IPS-NIHi11 (cell line): ENCODE measurements around the gene KDF1.
A peak's percentile ranks its signal among the peaks of the same experiment; 100 is the strongest.
"Not testable (repeated sequence)": the region's sequence is repeated elsewhere in the genome, so short reads cannot be mapped to it uniquely, and the experiment has no call there.

Experiments
- DNase-seq: peaks from one replicate; pipeline ENCODE4 v3.0.0; 2012; ENCODE audit warnings: mixed read lengths, low spot score

Gene KDF1

DNA sequence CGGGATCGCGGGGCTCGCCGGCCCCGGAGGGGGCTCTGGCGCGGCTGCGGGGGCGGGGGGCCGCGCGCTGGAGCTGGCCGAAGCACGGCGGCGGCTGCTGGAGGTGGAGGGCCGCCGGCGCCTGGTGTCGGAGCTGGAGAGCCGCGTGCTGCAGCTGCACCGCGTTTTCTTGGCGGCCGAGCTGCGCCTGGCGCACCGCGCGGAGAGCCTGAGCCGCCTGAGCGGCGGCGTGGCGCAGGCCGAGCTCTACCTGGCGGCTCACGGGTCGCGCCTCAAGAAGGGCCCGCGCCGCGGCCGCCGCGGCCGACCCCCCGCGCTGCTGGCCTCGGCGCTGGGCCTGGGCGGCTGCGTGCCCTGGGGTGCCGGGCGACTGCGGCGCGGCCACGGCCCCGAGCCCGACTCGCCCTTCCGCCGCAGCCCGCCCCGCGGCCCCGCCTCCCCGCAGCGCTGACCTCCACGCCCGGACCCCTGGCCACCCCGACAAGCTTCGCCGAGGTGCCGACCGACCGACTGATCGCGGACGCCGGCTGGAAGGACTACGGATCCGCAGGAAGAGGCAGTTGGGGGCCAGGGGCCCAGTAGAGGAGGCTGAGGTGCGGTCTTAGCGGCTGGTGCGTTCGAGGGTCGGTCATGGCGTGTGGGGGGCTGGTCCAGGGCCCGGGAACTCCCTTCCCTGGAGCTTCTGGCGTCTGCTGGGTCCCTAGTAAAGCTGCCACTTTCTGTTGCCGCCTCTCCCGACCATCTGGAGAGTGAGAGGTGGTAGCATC is 33.9 kb upstream of the KDF1 start:
- DNase-seq, result peak; percentile 43

DNA sequence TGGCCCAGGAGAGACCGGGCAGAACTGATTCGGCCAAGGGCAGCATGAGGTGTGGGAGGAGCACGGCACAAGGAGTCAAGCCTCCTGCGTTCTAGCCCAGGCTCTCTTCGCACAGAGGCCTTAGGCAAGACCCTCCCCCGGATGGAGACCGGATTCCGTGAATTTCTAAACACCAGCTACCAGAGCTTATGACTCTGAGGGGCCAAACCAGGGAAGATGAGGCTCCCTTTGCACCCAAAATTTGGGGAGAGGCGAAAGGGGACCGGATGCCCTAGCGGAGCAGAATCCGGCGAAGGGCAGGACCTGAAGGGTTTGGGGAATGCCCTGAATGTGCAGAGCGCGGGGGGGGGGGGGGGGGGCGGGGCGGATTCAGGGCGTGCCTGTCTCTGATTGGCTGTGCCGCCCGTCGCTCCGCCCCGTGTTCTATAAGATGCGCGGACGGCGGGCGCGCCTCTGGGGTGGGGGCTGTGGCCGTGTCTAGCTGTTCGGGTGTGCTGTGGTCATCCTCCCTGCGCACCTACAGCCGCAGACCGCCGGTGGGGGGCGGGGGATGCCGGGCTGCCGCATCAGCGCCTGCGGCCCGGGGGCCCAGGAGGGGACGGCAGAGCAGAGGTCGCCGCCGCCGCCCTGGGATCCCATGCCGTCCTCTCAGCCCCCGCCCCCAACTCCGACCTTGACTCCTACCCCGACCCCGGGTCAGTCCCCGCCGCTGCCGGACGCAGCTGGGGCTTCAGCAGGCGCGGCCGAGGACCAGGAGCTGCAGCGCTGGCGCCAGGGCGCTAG is 33.2 kb upstream of the KDF1 start, which contains the start of gene TRNP1:
TSS of gene TRNP1 (plus strand) at position 456 of the 783 bp plus-strand sequence. CDS start at position 551, 95 bp downstream.
- DNase-seq, result peak; percentile 94

DNA sequence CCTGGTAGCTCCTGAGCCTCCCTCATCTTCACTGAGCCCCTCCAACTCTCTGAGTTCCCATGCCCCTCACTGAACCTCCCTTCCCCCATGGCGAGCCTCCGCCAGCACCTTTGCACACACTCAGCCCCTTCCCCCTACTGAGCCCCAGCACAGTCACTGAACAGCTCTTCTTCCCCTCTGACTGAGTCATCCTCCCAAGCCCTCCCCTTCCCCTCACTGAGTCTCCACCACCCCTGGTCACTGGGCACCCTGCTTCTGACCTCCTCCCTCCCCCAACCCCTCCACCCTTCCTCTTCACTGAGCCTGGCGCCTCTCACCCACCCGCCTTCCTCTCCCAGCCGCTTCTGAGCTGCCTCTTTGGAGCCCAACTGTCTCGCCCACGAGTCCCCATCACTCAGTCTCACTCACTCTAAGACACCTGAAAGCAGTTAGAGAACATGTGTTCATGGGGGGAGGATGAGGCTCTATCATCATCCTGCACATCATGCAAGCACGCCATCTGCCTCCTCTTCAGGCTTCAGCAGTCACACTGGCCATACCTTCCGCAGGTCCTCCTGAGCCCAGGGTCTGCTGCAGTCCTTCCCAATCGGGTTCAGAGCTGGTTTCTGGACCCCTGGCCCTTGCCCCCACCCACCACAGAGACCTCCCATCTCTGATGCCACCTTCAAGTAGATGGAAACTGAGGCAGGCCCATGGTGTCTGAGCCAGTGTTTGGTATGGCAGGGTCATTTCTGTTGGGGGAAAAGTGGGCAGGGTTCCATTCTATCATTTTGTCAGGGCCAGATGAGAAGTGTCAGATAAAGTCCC is 31.2 kb upstream of the KDF1 start:
- DNase-seq, result no peak

DNA sequence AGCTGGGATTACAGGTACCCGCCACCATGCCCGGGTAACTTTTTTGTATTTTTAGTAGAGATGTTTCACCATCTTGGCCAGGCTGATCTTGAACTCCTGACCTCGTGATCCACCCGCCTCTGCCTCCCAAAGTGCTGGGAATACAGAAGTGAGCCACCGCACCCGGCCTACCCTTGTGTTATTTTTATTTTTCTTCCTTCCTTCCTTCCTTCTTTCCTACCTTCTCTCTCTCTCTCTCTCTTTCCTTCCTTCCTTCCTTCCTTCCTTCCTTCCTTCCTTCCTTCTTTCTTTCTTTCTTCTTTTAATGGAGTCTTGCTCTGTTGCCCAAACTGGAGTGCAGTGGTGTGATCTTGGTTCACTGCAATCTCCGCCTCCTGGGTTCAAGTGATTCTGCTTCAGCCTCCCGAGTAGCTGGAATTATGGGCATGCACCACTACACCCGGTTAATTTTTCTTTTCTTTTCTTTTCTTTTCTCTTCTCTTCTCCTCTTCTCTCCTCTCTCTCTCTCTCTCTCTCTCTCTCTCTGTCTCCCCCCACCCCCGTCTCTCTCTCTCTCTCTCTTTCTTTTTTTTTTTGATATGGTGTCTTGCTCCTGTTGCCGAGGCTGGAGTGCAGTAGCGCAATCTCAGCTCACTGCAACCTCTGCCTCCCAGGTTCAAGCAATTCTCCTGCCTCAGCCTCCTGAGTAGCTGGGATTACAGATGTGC is 29.3 kb upstream of the KDF1 start:
- not testable (repeated sequence) for DNase-seq

DNA sequence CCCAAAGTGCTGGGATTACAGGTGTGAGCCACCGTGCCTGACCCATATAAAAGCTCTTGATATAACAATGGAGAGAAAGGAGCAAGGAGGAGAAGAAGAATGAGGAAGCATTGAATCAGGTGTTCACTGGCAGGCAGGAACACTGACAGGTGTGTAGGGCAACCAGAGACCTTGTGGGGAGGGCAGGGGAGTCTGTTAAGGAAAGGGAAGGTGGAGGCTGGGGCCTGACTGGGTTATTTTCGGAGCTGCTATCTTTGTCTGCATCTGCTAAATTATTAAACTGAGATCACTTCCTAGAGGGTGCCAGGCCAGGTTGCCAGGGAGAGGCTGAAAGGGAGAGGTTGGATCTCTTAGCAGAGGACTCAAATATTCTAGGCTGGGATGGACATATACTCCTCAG is 26.4 kb upstream of the KDF1 start:
- no peak for DNase-seq

DNA sequence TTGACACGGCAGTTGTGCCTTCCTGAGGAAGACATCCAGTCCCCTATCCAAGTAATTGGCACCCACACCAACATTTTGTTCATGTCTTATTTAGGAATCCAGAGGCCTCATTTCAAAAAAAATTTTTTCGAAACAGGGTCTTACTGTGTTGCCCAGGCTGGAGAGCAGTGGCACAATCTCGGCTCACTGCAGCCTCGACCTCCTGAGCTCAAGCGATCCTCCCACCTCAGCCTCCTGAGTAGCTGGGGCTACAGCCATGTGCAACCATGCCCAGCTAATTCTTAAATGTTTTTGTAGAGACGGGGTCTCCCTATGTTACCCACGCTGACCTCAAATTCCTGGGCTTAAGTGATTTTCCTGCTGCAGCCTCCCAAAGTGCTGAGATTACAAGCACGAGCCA is 24.0 kb upstream of the KDF1 start:
- no peak for DNase-seq

DNA sequence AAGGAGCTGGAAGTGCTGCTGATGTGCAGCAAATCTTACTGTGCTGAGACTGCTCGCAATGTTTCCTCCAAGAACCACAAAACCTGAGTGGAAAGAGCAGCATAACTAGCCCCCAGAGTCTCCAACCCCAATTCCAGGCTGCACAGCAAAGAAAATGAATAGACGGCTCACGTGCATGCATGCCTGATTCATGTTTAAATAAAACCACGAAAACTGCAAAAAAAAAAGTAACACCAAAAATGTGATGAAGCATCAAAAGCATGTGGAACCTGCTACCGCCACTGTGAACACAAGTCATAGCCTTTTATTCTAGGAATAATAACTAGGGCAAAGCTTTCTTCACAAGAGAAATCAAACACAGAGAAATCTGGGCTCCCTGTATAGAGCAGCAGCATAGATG is 23.6 kb upstream of the KDF1 start:
- no peak for DNase-seq

DNA sequence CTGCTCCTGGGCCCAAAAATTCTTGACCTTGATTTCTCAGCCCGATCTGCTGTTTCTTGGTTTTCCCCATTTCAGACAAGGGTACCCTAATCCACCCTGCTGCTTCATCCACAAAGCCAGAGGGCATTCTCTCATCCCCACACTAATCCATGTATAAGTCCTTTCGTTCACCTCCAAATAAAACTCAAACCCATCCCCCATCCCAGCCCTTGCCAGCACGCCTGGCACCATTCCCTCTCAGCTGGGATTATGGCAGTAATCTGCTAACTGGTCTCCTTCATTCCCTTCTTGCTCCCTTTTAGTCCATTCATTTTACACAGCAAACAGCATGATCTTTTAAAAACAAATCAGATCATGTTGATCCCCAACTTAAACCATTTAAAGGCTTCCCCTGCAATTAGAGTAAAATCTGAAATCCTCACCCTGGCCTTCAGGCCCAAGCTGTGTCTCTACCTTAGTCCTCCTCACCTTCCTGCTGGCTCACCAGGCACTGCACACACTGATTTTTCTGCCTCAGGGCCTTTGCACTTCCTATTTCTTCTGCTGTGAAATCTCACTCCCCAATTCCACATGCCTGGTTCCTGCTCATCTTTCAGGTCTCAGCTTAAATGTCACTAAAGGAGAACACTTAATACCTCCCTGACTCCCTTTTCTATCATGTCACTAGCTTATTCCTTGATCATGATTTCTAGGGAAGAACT is 21.0 kb upstream of the KDF1 start:
- DNase-seq, result no peak

DNA sequence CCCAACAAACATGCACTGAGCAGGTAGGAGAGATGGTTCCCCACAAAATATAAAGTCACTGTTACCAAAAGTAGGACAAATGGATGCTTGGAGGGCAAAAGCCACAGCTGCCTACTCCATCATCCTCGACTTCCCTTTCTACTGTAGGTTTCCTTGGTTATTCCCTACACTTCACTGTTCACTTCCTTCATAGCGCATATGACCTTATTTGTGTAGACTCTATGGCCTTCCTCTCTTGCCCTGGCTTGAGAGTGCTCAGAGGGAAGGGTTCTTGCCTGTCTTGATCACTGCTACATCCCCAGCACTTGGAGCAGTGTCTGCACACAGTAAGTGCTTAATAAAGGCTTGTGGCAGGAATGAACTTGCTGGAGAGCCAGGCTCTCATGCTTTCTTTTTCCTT is 18.6 kb upstream of the KDF1 start:
- DNase-seq, result no peak

DNA sequence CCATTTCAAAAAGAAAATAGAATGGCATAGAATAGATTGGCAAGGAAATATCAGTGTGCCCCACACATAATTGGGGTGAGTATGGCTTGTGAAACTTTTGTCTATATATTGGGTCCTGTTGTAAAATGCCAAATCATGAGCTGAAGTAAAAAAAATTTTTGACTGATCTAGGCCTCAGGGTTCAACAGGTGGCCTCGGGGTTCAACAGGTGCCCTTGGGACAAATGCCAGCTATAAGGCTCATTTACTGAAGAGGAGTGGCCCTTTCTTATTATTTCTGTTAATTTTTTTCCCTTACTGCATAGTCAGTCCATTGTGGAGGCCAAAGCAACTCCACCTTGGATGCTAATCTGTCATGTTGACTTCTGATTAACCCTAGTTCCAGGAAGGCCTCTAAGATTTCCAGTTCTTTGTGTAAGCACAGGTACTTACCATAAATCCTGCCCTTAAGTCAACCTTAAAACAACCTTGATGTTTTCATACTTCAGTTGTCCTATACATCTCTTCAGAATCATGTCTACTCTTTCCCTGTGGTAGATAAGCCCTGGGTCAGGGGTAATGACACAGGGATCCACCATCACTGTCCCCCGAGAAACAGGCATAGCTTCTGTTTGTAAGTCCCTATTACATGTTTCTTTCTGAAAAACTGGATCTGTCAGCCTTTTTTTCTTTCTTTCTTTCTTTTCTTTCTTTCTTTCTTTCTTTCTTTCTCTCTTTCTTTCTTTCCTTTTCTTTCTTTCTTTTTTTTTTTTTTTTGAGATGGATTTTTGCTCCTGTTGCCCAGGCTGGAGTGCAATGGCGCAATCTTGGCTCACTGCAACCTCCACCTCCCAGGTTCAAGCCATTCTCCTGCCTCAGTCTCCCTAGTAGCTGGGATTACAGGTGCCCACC is 16.6 kb upstream of the KDF1 start:
- DNase-seq, result no peak

DNA sequence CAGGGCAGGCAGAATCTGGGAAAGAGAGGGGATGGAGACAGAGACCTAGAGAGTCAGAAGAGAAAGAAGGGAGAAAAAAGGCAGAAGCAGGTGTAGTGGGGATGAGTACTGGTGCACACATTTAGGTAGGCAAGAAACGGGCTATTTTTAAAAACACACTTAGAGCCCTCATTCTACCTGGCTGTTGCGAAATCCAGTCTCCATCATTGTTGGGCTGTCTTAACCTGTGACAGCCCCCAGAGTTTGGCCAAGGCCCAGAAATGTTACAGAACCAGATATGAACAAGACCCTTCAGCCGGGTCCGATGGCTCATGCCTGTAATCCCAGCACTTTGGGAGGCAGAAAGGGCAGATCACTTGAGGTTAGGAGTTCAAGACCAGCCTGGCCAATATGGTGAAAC is 12.6 kb upstream of the KDF1 start:
- no peak for DNase-seq

DNA sequence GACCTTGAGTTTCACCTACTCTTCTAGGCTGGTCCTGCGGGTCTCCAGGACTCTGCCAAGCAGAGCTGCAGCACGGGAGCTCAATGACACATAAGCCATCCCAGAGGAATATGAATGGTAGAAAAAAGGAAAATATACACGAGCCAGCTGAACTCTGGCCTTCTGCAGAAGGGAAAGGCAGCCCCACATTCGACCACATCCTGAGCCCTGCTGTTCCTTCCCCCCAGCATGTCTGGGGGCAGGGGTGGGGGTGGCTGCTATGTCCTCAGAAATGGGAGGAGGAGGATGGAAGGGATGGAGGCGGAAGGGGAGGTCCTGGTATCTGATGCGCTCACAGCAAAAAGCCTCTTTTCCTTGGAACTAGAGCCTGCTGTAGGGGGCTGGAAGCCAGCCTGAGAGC is 12.1 kb upstream of the KDF1 start:
- DNase-seq, result no peak

DNA sequence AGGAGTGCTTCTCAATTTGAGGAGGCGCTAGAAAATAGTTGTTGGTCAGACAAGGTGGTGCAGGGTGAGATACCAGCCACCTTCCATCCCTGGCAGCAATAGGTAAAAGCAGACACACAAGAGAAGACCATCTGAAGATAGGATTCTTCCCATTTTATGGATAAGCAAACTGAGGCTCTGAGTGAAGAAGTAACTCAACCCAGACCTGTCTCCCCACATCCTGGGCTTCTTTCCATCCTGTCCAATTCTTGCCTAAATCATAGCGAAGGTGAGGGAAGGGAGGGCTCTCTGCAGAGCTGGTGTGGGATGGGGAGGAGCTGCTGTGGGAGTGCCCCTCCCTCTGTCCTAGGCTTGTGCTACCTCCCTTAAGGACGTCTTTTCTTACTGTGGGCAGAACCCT is 11.3 kb upstream of the KDF1 start:
- no peak for DNase-seq

DNA sequence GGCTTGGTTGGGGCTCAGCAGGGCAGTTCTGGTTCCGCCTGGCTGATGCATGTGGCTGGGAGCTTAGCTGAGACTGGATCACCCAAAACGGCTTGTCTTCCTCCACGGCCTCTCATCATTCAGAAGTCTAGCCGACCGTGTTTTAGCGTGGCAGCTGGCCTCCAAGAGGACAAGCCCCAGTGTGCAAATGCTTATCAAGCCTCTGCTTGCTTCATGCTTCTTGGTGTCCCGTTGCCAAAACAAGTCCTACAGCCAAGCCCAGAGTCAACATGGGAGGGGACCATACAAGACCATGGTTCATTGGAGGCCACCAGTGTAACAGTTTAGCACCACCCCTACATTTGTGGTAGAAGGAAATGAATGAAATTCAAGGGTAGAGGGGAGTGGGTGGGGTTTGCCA is 10.5 kb upstream of the KDF1 start:
- DNase-seq, result no peak

DNA sequence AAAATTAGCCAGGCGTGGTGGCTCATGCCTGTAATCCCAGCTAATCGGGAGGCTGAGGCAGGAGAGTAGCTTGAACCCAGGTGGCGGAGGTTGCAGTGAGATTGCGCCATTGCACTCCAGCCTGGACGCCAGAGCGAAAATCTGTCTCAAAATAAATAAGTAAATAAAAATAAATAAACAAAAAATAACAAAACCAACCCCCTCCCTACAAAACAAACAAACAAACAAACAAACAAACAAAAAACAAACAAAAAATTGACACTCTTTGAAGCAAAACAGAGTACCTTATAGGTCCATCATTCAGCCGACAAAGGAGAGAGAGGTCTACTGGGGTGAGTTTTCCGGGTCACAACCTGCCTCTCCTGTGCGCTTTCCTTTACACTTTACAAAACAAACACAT is 5.4 kb upstream of the KDF1 start:
- no peak for DNase-seq

DNA sequence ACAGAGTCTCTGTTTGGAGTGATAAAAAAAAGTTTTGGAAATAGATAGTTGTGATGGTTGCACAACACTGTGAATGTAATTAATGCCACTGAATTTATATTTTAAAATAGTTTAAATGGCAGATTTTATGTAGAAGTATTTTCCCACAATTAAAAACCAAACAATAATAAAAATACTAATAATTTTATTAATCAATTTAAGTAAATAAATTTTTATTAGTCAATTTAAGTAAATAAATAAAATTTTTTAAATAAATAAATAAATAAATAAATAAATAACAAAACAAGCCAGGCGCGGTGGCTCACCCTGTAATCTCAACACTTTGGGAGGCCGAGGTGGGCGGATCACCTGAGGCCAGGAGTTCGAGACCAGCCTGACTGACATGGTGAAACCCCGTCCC is 4.9 kb upstream of the KDF1 start:
- DNase-seq, result no peak

DNA sequence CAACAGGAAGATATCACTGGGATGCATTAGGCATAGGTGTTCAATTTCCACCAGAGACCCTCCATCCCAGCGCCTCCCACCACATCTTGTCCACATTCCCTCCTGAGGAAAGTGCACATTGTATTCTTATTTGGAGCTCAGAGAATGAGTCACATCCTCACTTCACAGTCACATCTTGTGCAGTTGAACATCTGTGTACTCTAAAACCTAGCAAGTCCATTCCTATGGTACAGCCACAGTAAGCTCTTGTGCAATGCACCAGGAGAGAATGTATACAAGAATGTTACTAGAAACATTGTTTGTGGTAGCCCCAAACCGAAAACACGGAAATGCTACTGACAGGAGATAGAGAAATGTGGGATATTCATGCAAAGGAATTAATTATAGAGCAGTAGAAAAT is 1.6 kb upstream of the KDF1 start:
- no peak for DNase-seq

DNA sequence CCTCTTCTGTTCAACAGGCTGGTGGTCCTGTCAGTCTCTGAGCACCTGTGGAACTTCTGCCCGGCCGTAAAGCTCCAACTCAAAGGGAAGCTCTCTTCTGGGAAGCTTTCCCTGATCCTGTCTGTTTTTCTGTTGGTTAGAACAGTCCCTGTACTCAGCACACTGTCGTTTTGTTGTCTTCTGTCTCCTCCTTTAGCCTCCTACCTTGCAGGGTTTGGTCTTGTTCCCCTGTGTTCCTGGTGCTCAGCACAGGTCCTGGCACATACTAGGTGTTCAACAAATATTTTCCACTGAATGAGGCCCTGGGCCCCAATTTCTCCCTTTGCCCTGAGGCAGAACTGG is 328 bp upstream of the KDF1 start:
- DNase-seq, result no peak

DNA sequence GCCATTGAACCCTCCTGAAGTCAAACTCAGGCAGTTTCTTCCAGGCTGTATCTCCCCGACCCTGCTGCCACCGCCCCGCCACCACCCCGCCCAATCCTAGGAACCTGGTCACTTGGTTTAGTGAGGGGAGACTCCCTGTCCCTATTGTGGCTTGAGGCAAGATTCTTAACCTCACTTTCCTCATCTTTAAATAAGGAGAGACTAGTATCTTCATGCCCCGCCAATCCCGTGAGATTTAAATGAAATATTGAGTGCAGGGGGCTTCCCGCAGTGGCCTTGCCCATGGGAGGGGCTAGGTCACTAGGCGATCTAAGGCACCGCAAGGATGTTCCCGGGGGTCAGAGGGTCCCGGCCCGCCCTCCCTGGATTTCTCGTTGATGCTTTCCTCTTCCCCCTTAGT is 998 bp downstream of the KDF1 start:
- DNase-seq, result no peak

DNA sequence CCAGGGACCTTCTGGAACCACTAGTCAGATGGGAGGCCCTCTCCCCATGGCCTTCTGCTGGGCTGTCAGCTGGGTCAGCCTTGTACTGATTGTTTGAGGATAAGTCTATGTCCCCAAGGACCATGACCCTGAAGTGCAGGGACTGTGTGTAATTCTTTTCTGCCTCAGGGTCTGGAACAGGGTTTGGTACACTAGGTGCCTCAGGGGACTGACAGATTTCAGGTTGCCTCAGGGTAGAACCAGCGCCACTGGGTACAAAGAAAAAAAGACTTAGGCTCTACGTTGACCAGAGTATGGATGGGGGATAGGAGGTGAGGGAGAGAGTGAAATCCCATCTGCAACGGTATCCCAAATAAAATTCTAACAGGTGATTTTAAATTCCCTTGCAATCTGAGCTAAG is 3.0 kb downstream of the KDF1 start:
- no peak for DNase-seq

DNA sequence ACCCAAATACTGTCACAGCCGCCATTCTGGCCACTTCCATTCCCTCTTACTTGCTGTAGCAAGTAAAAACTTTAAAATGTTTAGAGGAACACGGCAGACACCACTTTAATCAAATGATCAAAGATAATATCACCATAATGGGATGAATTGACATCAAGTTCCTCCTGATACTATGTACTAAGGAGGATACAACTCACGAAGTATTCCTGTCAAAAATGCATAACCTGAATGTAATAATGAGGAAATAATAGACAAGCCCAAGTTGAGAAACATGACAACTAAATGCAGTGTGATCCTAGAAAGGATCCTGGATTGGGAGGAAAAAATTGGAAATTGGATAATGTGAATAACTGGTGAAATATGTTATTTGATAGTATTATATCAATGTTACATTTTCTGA is 3.9 kb downstream of the KDF1 start:
- DNase-seq, result no peak
